Neural cell (in vitro differentiated cells): ENCODE results near the gene GLI2. TPM values are rescaled to one million over a fixed set of nuclear protein-coding genes. Genes with fewer than 3 reads are reported as not detected.

ENCODE experiments used
- H2AFZ ChIP-seq: fragments of 200-600, 300-800 bp; sonication (generic), shearing (Covaris generic); 2 replicates; pipeline ENCODE4 v1.6.0; 2014; ENCODE audit warnings: low read depth, mild to moderate bottlenecking, antibody characterized with exemption, low read length, moderate library complexity
- H3F3A ChIP-seq: fragments of 200-600 bp; shearing (Covaris generic); 2 replicates; pipeline ENCODE4 v1.6.1; 2016; ENCODE audit warnings: mild to moderate bottlenecking, moderate library complexity, mixed read lengths, antibody characterized with exemption, low read length; ENCODE audit not compliant: insufficient read depth, poor library complexity, severe bottlenecking
- H3K27ac ChIP-seq: fragments of 200-600, 300-800 bp; sonication (generic), shearing (Covaris generic); 2 replicates; pipeline ENCODE4 v1.5.1; 2014; ENCODE audit warnings: mild to moderate bottlenecking, low read length, moderate library complexity
- H3K27me3 ChIP-seq: fragments of 300-800, 200-600 bp; sonication (generic), shearing (Covaris generic); 2 replicates; pipeline ENCODE4 v1.6.0; 2014; ENCODE audit warnings: mild to moderate bottlenecking, low read depth, low read length, moderate library complexity; ENCODE audit not compliant: insufficient read depth
- H3K36me3 ChIP-seq: fragments of 300-800, 200-600 bp; sonication (generic), shearing (Covaris generic); 2 replicates; pipeline ENCODE4 v1.5.1; 2014; ENCODE audit warnings: mild to moderate bottlenecking, antibody characterized with exemption, low read length, moderate library complexity; ENCODE audit not compliant: insufficient read depth
- H3K4me2 ChIP-seq: fragments of 300-800, 200-600 bp; sonication (generic), shearing (Covaris generic); 2 replicates; pipeline ENCODE4 v1.6.0; 2014; ENCODE audit warnings: mild to moderate bottlenecking, low read length
- H3K4me3 ChIP-seq: fragments of 300-800, 200-600 bp; sonication (generic), shearing (Covaris generic); 2 replicates; pipeline ENCODE4 v1.5.1; 2014; ENCODE audit warnings: mild to moderate bottlenecking, low read length, moderate library complexity
- H3K79me2 ChIP-seq: fragments of 200-600 bp; shearing (Covaris generic); replicated peaks from 2 replicates; pipeline ENCODE4 v1.6.0; 2014; ENCODE audit warnings: mild to moderate bottlenecking, low read length, moderate library complexity; ENCODE audit not compliant: insufficient read depth
- H3K9ac ChIP-seq: fragments of 300-800, 200-600 bp; sonication (generic), shearing (Covaris generic); 2 replicates; pipeline ENCODE4 v1.6.1; 2016; ENCODE audit warnings: mild to moderate bottlenecking, low read length, mixed read lengths
- H3K9me2 ChIP-seq: fragments of 200-600 bp; shearing (Covaris generic); 2 replicates; pipeline ENCODE4 v1.6.1; 2016; ENCODE audit warnings: mild to moderate bottlenecking, low read length, mixed read lengths; ENCODE audit not compliant: insufficient read depth
- H3K9me3 ChIP-seq: fragments of 200-600, 300-800 bp; sonication (generic), shearing (Covaris generic); 2 replicates; pipeline ENCODE4 v1.6.1; 2016; ENCODE audit warnings: mild to moderate bottlenecking, mixed run types, low read length, moderate library complexity, mixed read lengths
- H4K20me1 ChIP-seq: fragments of 200-600 bp; shearing (Covaris generic); 2 replicates; pipeline ENCODE4 v1.6.1; 2016; ENCODE audit warnings: mild to moderate bottlenecking, mixed run types; ENCODE audit not compliant: insufficient read depth
- EP300 ChIP-seq: fragments of 450-650 bp; conservative IDR thresholded peaks from 2 replicates; pipeline ENCODE4 v1.6.1; 2014; ENCODE audit warnings: antibody characterized with exemption, mild to moderate bottlenecking, moderate library complexity; ENCODE audit not compliant: poor library complexity, severe bottlenecking
- EZH2 ChIP-seq: fragments of 200-600, 300-800 bp; shearing (Covaris generic), sonication (generic); IDR thresholded peaks from 2 replicates; pipeline ENCODE4 v1.6.1; 2014; ENCODE audit warnings: antibody characterized with exemption, low read length, borderline replicate concordance, mild to moderate bottlenecking; ENCODE audit not compliant: insufficient read depth, poor library complexity, severe bottlenecking
- MXI1 ChIP-seq: fragments of 450-650 bp; conservative IDR thresholded peaks from 2 replicates; pipeline ENCODE4 v1.6.1; 2014; ENCODE audit warnings: antibody characterized with exemption, mild to moderate bottlenecking; ENCODE audit not compliant: poor library complexity, severe bottlenecking
- POLR2AphosphoS5 ChIP-seq: IDR thresholded peaks from 2 replicates; pipeline ENCODE4 v1.6.1; 2012
- RAD21 ChIP-seq: fragments of 450-650 bp; conservative IDR thresholded peaks from 2 replicates; pipeline ENCODE4 v1.6.1; 2014; ENCODE audit warnings: antibody characterized with exemption, mild to moderate bottlenecking, moderate library complexity
- REST ChIP-seq: IDR thresholded peaks from 2 replicates; pipeline ENCODE4 v1.6.1; 2012; ENCODE audit warnings: borderline replicate concordance
- SMC3 ChIP-seq: fragments of 450-650 bp; conservative IDR thresholded peaks from 2 replicates; pipeline ENCODE4 v1.6.1; 2014; ENCODE audit warnings: antibody characterized with exemption, mild to moderate bottlenecking, moderate library complexity; ENCODE audit not compliant: poor library complexity
- TAF1 ChIP-seq: IDR thresholded peaks from 2 replicates; pipeline ENCODE4 v1.6.1; 2012; ENCODE audit warnings: low read depth
- polyA plus RNA-seq: library from polyadenylated mRNA; depleted of rRNA; stranded (reverse); fragments of >200 nt; gene quantifications from 2 replicates; pipeline ENCODE4 v1.2.3, GENCODE V29; 2014
- TF ChIP-seq, protein P1 (sequence below): fragments of 450-650 bp; IDR thresholded peaks from 2 replicates; pipeline ENCODE4 v1.5.1; 2014; ENCODE audit warnings: antibody characterized with exemption, mild to moderate bottlenecking, moderate library complexity; ENCODE audit not compliant: poor library complexity, severe bottlenecking

Gene GLI2
- polyA plus RNA-seq, 1 donor from 2014 or later, result 0.14 TPM

- H3K4me2 ChIP-seq, result no peak overlapping the region
- no peaks in the 10 kb centered on the region for H3F3A ChIP-seq
- TF ChIP-seq EZH2 (no peak), POLR2AphosphoS5 (no peak), REST (no peak), RAD21 (no peak), MXI1 (no peak), TAF1 (no peak), SMC3 (no peak), EP300 (no peak)
- TF ChIP-seq, protein P1, sequence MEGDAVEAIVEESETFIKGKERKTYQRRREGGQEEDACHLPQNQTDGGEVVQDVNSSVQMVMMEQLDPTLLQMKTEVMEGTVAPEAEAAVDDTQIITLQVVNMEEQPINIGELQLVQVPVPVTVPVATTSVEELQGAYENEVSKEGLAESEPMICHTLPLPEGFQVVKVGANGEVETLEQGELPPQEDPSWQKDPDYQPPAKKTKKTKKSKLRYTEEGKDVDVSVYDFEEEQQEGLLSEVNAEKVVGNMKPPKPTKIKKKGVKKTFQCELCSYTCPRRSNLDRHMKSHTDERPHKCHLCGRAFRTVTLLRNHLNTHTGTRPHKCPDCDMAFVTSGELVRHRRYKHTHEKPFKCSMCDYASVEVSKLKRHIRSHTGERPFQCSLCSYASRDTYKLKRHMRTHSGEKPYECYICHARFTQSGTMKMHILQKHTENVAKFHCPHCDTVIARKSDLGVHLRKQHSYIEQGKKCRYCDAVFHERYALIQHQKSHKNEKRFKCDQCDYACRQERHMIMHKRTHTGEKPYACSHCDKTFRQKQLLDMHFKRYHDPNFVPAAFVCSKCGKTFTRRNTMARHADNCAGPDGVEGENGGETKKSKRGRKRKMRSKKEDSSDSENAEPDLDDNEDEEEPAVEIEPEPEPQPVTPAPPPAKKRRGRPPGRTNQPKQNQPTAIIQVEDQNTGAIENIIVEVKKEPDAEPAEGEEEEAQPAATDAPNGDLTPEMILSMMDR, result no peak
These were observed 36.6 kb downstream of the GLI2 start for GRCh38 chr2:120772261-120772660.

DNA sequence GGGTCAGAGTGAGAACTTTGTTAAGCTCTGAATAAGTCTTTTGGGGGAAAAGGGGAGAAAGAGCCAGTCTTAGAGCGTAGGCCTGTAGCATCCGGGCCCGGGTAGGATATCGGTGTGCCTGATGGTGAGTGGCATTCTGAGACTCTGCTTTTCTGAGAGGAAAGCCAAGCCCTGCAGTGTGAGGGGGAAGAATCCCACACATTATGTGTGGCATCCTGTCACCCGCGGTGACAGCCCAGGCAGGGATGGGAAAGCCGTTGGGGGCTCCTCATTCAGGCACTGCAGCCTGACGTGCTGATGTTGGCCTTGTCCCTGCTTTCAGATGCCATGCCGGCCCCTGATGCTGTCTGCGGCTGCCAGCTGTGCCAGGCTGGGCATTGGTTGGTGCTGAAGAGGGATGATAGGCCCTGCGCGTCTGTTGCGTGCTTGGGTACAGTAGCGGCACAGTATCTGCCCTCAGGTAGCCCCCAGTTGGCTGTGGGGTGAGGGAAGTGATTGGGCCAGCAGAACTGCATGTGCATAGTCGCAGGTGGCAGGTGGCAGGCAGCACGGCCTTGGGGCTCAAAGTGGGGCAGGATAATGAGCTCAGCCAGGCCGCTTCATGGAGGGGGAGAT, 37.6 kb downstream of the GLI2 start:
- Histone ChIP-seq H2AFZ (no peak overlapping the region), H3K27me3 (no peaks in the 10 kb centered on the region), H3K4me2 (no peak overlapping the region), H3K4me3 (no peak overlapping the region), H3F3A (no peaks in the 10 kb centered on the region), H3K9ac (no peak overlapping the region), H4K20me1 (no peaks in the 10 kb centered on the region), H3K27ac (no peak overlapping the region), H3K9me3 (no peaks in the 10 kb centered on the region), H3K36me3 (no peaks in the 10 kb centered on the region), H3K9me2 (no peaks in the 10 kb centered on the region), H3K79me2 (peaks cover 44% of the 10 kb centered on the region)
- TF ChIP-seq RAD21, result no peak
- no peak for TF ChIP-seq REST
- TF ChIP-seq SMC3, result no peak
- TF ChIP-seq, protein P1, result no peak
- no peak for TF ChIP-seq EP300
- no peak for TF ChIP-seq EZH2
- no peak for TF ChIP-seq MXI1
- TF ChIP-seq TAF1, result no peak
- TF ChIP-seq POLR2AphosphoS5, result no peak

More at GRCh38 chr2:120772261-120772660, 36.6 kb downstream of the GLI2 start:
- Histone ChIP-seq H3K36me3 (no peaks in the 10 kb centered on the region), H3K9me3 (no peaks in the 10 kb centered on the region), H3K9me2 (no peaks in the 10 kb centered on the region), H2AFZ (no peak overlapping the region), H4K20me1 (no peaks in the 10 kb centered on the region), H3K27ac (no peak overlapping the region), H3K9ac (no peak overlapping the region), H3K4me3 (no peak overlapping the region), H3K79me2 (peaks cover 54% of the 10 kb centered on the region), H3K27me3 (no peaks in the 10 kb centered on the region)
